HL-60/S4 treated with retinoic acid at 250 ng/mL for 4 days and 3 days (cell line): ENCODE measurements around the gene ZNF740.
"Not testable (repeated sequence)": the region's sequence is repeated elsewhere in the genome, so short reads cannot be mapped to it uniquely, and the experiment has no call there.

Experiments
- in situ Hi-C: fragments of 300-500 bp; cut with MboI; formaldehyde crosslinking; loops from 2 replicates; pipeline ENCODE4 v1.7.0; 2022; ENCODE audit warnings: low sequenced_read_pairs

The ZNF740 gene

GRCh38 chr12:53193040-53193439 is 12.5 kb downstream of the ZNF740 start:
- in situ Hi-C loops: no loop called here

- in situ Hi-C loops: no loop called here
These were observed 13.6 kb downstream of the ZNF740 start for GRCh38 chr12:53193985-53194716.

GRCh38 chr12:53194973-53195372 is 14.5 kb downstream of the ZNF740 start:
- in situ Hi-C loops: no loop called here

- in situ Hi-C loops: no loop called here
These were observed 15.2 kb downstream of the ZNF740 start for GRCh38 chr12:53195516-53196420.

- in situ Hi-C loops: no loop called here
These were observed 16.0 kb downstream of the ZNF740 start for GRCh38 chr12:53196486-53196885.

- in situ Hi-C loops: no loop called here
These were observed 16.6 kb downstream of the ZNF740 start for GRCh38 chr12:53197011-53197640.

- in situ Hi-C loops: no loop called here
These were observed 18.1 kb downstream of the ZNF740 start for GRCh38 chr12:53198486-53199110.

- in situ Hi-C loops: no loop called here
These were observed 19.2 kb downstream of the ZNF740 start for GRCh38 chr12:53199700-53200099.

GRCh38 chr12:53200107-53200457 is 19.6 kb downstream of the ZNF740 start:
- in situ Hi-C loops: no loop called here

- in situ Hi-C loops: no loop called here
These were observed 20.1 kb downstream of the ZNF740 start for GRCh38 chr12:53200458-53201176.

GRCh38 chr12:53201177-53201541 is 20.6 kb downstream of the ZNF740 start:
- in situ Hi-C loops: no loop called here

- in situ Hi-C loops: no loop called here
These were observed 21.1 kb downstream of the ZNF740 start for GRCh38 chr12:53201639-53202038.

GRCh38 chr12:53202316-53202715 is 21.8 kb downstream of the ZNF740 start:
- in situ Hi-C loops: not testable (repeated sequence)

- in situ Hi-C loops: no loop called here
These were observed 23.8 kb downstream of the ZNF740 start for GRCh38 chr12:53204351-53204750.

GRCh38 chr12:53205747-53206419 is 25.4 kb downstream of the ZNF740 start:
- in situ Hi-C loops: no loop called here

GRCh38 chr12:53207042-53207441 is 26.5 kb downstream of the ZNF740 start, which contains the start of gene ITGB7:
TSS of gene ITGB7 (minus strand) at chr12:53207251. CDS start at chr12:53200443, 6,808 bp downstream.
- in situ Hi-C loops: no loop called here

- in situ Hi-C loops: no loop called here
These were observed 27.9 kb downstream of the ZNF740 start for GRCh38 chr12:53208435-53208834.

- in situ Hi-C loops: no loop called here
These were observed 28.4 kb downstream of the ZNF740 start for GRCh38 chr12:53208877-53209463.

- in situ Hi-C loops: loop anchor here (10.0 kb wide), 1 partner anchor 74 kb away; no protein-coding TSS in a partner anchor
These were observed 30.3 kb downstream of the ZNF740 start for GRCh38 chr12:53210843-53211242.
